Gastrocnemius medialis (tissue), 4 donors: Measurements from ENCODE around the gene ENOPH1.

Experiments
- POLR2A ChIP-seq, 2 donors: fragments of 450-650 bp; IDR thresholded peaks; one replicate each; pipeline ENCODE4 v1.6.1; 2017; ENCODE audit warnings: antibody characterized with exemption in 2 of 2, mild to moderate bottlenecking in 2 of 2, moderate library complexity in 2 of 2
- TF ChIP-seq, protein P1 (sequence below), 5 experiments: fragments of 450-650 bp in 3 of 5; fragments of 200-600 bp in 2 of 5; sonication (generic) in 2 of 5; IDR thresholded peaks in 4 of 5; conservative IDR thresholded peaks in 1 of 5; 1 replicate in 4 of 5; 2 replicates in 1 of 5; pipeline ENCODE4 v1.5.1; 2016 to 2019; ENCODE audit warnings: antibody characterized with exemption in 5 of 5, mild to moderate bottlenecking in 3 of 5, moderate library complexity in 3 of 5

DNA sequence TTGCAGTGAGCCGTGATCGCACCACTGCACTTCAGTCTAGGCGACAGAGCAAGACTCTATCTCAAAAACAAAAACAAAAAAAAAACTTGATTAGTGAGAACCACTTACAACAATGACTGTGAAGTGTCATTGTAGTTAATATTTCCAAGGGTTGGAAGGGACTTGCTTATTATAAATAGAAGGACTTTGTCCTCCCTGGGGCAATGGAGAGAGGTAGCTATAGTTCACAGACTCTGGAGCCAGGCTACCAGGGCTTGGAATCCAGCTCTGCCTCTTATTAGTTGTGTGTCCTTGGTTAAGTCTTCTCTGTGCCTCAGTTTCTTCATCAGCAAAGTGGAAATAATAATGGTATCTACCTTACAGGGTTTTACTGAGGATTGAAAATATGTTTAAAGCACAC, 79.8 kb downstream of the ENOPH1 start:
- TF ChIP-seq, protein P1, sequence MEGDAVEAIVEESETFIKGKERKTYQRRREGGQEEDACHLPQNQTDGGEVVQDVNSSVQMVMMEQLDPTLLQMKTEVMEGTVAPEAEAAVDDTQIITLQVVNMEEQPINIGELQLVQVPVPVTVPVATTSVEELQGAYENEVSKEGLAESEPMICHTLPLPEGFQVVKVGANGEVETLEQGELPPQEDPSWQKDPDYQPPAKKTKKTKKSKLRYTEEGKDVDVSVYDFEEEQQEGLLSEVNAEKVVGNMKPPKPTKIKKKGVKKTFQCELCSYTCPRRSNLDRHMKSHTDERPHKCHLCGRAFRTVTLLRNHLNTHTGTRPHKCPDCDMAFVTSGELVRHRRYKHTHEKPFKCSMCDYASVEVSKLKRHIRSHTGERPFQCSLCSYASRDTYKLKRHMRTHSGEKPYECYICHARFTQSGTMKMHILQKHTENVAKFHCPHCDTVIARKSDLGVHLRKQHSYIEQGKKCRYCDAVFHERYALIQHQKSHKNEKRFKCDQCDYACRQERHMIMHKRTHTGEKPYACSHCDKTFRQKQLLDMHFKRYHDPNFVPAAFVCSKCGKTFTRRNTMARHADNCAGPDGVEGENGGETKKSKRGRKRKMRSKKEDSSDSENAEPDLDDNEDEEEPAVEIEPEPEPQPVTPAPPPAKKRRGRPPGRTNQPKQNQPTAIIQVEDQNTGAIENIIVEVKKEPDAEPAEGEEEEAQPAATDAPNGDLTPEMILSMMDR (IDR thresholded peaks at IDR 0.05 in 4 of 5, conservative IDR thresholded peaks at IDR 0.05 in 1 of 5): no peak
- no peak for TF ChIP-seq POLR2A (IDR thresholded peaks at IDR 0.05)
